ENCODE measurements around the gene BNIP2. TPM values are rescaled to one million over a fixed set of nuclear protein-coding genes. Genes with fewer than 3 reads are reported as not detected.
"Not testable (repeated sequence)": the region's sequence is repeated elsewhere in the genome, so short reads cannot be mapped to it uniquely, and the experiment has no call there.

The BNIP2 gene
- total RNA-seq, 4 donors from 2014 or later = 134 to 261 (median 147) TPM

- H3K27ac ChIP-seq = no peak overlapping the region
- no peaks in the 10 kb centered on the region for H3K27me3 ChIP-seq
- no peak overlapping the region for H3K4me3 ChIP-seq
- H3K36me3 ChIP-seq = no peaks in the 10 kb centered on the region
- no peaks in the 10 kb centered on the region for H3K4me1 ChIP-seq
- TF ChIP-seq CTCF (IDR thresholded peaks at IDR 0.05) (no peak), POLR2A (IDR thresholded peaks at IDR 0.05) (no peak)
- no peak for DNase-seq
- no peaks in the 10 kb centered on the region for H3K9me3 ChIP-seq
Measured at GRCh38 chr15:59707619-59708018, 18.5 kb upstream of the BNIP2 start.

GRCh38 chr15:59703979-59704796, 15.1 kb upstream of the BNIP2 start:
- Histone ChIP-seq H3K36me3 (no peaks in the 10 kb centered on the region), H3K4me1 (no peaks in the 10 kb centered on the region), H3K4me3 (no peak overlapping the region), H3K27ac (no peak overlapping the region), H3K9me3 (no peaks in the 10 kb centered on the region), H3K27me3 (no peaks in the 10 kb centered on the region)
- TF ChIP-seq POLR2A (IDR thresholded peaks at IDR 0.05) (no peak), CTCF (IDR thresholded peaks at IDR 0.05) (no peak)
- no peak for DNase-seq

- H3K9me3 ChIP-seq = no peaks in the 10 kb centered on the region
- DNase-seq = no peak
- TF ChIP-seq POLR2A (IDR thresholded peaks at IDR 0.05) (no peak), CTCF (IDR thresholded peaks at IDR 0.05) (no peak)
Measured at GRCh38 chr15:59702351-59702750, 13.2 kb upstream of the BNIP2 start.

GRCh38 chr15:59701880-59702279, 12.8 kb upstream of the BNIP2 start:
- no peaks in the 10 kb centered on the region for H3K36me3 ChIP-seq
- TF ChIP-seq CTCF (IDR thresholded peaks at IDR 0.05) (no peak), POLR2A (IDR thresholded peaks at IDR 0.05) (no peak)
- no peaks in the 10 kb centered on the region for H3K9me3 ChIP-seq
- no peak overlapping the region for H3K4me3 ChIP-seq
- H3K27ac ChIP-seq = no peak overlapping the region
- DNase-seq = no peak
- H3K27me3 ChIP-seq = no peaks in the 10 kb centered on the region
- H3K4me1 ChIP-seq = no peaks in the 10 kb centered on the region

More at GRCh38 chr15:59702351-59702750, 13.2 kb upstream of the BNIP2 start:
- Histone ChIP-seq H3K4me1 (no peaks in the 10 kb centered on the region), H3K27me3 (no peaks in the 10 kb centered on the region), H3K36me3 (no peaks in the 10 kb centered on the region), H3K27ac (no peak overlapping the region), H3K4me3 (no peak overlapping the region)

GRCh38 chr15:59699810-59700431, 10.8 kb upstream of the BNIP2 start:
- no peak overlapping the region for H3K27ac ChIP-seq
- no peak overlapping the region for H3K4me3 ChIP-seq
- no peaks in the 10 kb centered on the region for H3K9me3 ChIP-seq
- H3K36me3 ChIP-seq = no peaks in the 10 kb centered on the region
- no peaks in the 10 kb centered on the region for H3K27me3 ChIP-seq
- no peaks in the 10 kb centered on the region for H3K4me1 ChIP-seq
- TF ChIP-seq POLR2A (IDR thresholded peaks at IDR 0.05) (no peak), CTCF (IDR thresholded peaks at IDR 0.05) (no peak)
- DNase-seq = no peak

- H3K27me3 ChIP-seq, H3K27ac ChIP-seq: not testable (repeated sequence)
Measured at GRCh38 chr15:59698065-59698464, 8.9 kb upstream of the BNIP2 start.

More at GRCh38 chr15:59698065-59698464, 8.9 kb upstream of the BNIP2 start:
- not testable (repeated sequence) for H3K9me3 ChIP-seq, H3K36me3 ChIP-seq, DNase-seq, H3K4me1 ChIP-seq, H3K4me3 ChIP-seq
